Testis (tissue), 3 donors: ENCODE results near the gene XRCC4. TPM values are rescaled to one million over a fixed set of nuclear protein-coding genes. Genes with fewer than 3 reads are reported as not detected.

Experiments
- DNase-seq: peaks from one replicate; pipeline ENCODE4 v3.0.0-alpha.2; 2019
- H3K27ac ChIP-seq, 2 donors: fragments of 200-600 bp; sonication (generic); one replicate each; pipeline ENCODE4 v1.5.1; 2019
- H3K27me3 ChIP-seq: fragments of 200-600 bp; sonication (generic); one replicate; pipeline ENCODE4 v1.5.1; 2019
- H3K36me3 ChIP-seq: fragments of 200-600 bp; sonication (generic); one replicate; pipeline ENCODE4 v1.5.1; 2017; ENCODE audit warnings: low read depth; ENCODE audit errors: missing control alignments
- H3K4me1 ChIP-seq: fragments of 200-600 bp; sonication (generic); one replicate; pipeline ENCODE4 v1.5.1; 2019
- H3K4me3 ChIP-seq, 2 donors: fragments of 200-600 bp; sonication (generic); one replicate each; pipeline ENCODE4 v1.5.1; 2017 to 2019
- H3K9me3 ChIP-seq: fragments of 200-600 bp; sonication (generic); one replicate; pipeline ENCODE4 v1.5.1; 2017
- CTCF ChIP-seq, 3 experiments: fragments of 450-650 bp in 2 of 3; fragments of 200-600 bp in 1 of 3; sonication (generic) in 1 of 3; IDR thresholded peaks; one replicate each; pipeline ENCODE4 v1.5.1; 2016 to 2019; ENCODE audit warnings: antibody characterized with exemption in 3 of 3, mild to moderate bottlenecking in 2 of 3, moderate library complexity in 1 of 3
- POLR2A ChIP-seq: fragments of 450-650 bp; IDR thresholded peaks from one replicate; pipeline ENCODE4 v1.6.1; 2017; ENCODE audit warnings: antibody characterized with exemption, mild to moderate bottlenecking, moderate library complexity
- WGBS, 2 donors: methylation state at CpG; one replicate each; pipeline ENCODE4 v1.1.5; 2018; 5-methylcytosine and 5-hydroxymethylcytosine counted together
- intact Hi-C: fragments of 100-400 bp; cut with DNase I; formaldehyde crosslinking; loops from one replicate; pipeline ENCODE4 v1.15.1; 2023; ENCODE audit warnings: low total_unique reads
- polyA plus RNA-seq: library from polyadenylated mRNA; stranded (reverse); fragments of 350-450 nt; fragmentation: Illumina TruSeq; extraction: RNeasy Lipid Tissue Mini Kit (QIAGEN cat#74804); gene quantifications from one replicate; pipeline ENCODE4 v1.2.3, GENCODE V29; 2014; ENCODE audit warnings: low read depth, low replicate concordance; ENCODE audit not compliant: insufficient read depth
- total RNA-seq, 2 donors: library from RNA; depleted of rRNA; stranded (reverse); fragments of >200 nt; gene quantifications; one replicate each; pipeline ENCODE4 v1.2.3, GENCODE V29; 2016

XRCC4 gene
- total and polyA plus RNA-seq, 3 donors from 2014 or later: 14.2 to 23.3 (median 17.1) TPM

- Histone ChIP-seq H3K9me3 (no peaks in the 10 kb centered on the region), H3K36me3 (no peaks in the 10 kb centered on the region), H3K4me1 (no peaks in the 10 kb centered on the region), H3K27me3 (no peaks in the 10 kb centered on the region), H3K4me3 (no peak overlapping the region), H3K27ac (no peak overlapping the region)
- no peak for DNase-seq
- 96 to 97% methylated on average over 4 of the region's 4 CpGs for WGBS, 2 donors
- TF ChIP-seq CTCF (IDR thresholded peaks at IDR 0.05) (no peak), POLR2A (no peak)
- intact Hi-C loops: no loop called here
These were observed 16.3 kb downstream of the XRCC4 start for GRCh38 chr5:83093692-83094091.

- H3K4me1 ChIP-seq: no peaks in the 10 kb centered on the region
- H3K4me3 ChIP-seq: no peak overlapping the region
- no peak overlapping the region for H3K27ac ChIP-seq
- H3K9me3 ChIP-seq: no peaks in the 10 kb centered on the region
- no peaks in the 10 kb centered on the region for H3K27me3 ChIP-seq
- DNase-seq: no peak
- WGBS, 2 donors: 94 to 96% methylated on average over 2 to 3 of the region's 3 CpGs
- no peaks in the 10 kb centered on the region for H3K36me3 ChIP-seq
- intact Hi-C loops: no loop called here
- TF ChIP-seq CTCF (IDR thresholded peaks at IDR 0.05) (no peak), POLR2A (no peak)
These were observed 18.0 kb downstream of the XRCC4 start for GRCh38 chr5:83095163-83095956.

- no peak for DNase-seq
- Histone ChIP-seq H3K4me1 (no peaks in the 10 kb centered on the region), H3K27me3 (no peaks in the 10 kb centered on the region), H3K27ac (no peak overlapping the region), H3K36me3 (no peaks in the 10 kb centered on the region), H3K9me3 (no peaks in the 10 kb centered on the region), H3K4me3 (no peak overlapping the region)
- TF ChIP-seq POLR2A (no peak), CTCF (IDR thresholded peaks at IDR 0.05) (no peak)
- WGBS, 2 donors: 86 to 95% methylated on average over 5 to 6 of the region's 6 CpGs
- intact Hi-C loops: no loop called here
These were observed 18.7 kb downstream of the XRCC4 start for GRCh38 chr5:83095957-83096539.

GRCh38 chr5:83096660-83097339, 19.5 kb downstream of the XRCC4 start:
- intact Hi-C loops: no loop called here
- H3K36me3 ChIP-seq: no peaks in the 10 kb centered on the region
- no peaks in the 10 kb centered on the region for H3K27me3 ChIP-seq
- WGBS, 2 donors: 90 to 95% methylated on average over 2 of the region's 2 CpGs
- TF ChIP-seq POLR2A: no peak
- no peak for TF ChIP-seq CTCF (IDR thresholded peaks at IDR 0.05)
- no peak overlapping the region for H3K4me3 ChIP-seq
- no peaks in the 10 kb centered on the region for H3K9me3 ChIP-seq
- H3K4me1 ChIP-seq: no peaks in the 10 kb centered on the region
- DNase-seq: no peak
- no peak overlapping the region for H3K27ac ChIP-seq
